K562 (cell line): Measurements from ENCODE around the gene RAB26. TPM values are rescaled to one million over a fixed set of nuclear protein-coding genes. Genes with fewer than 3 reads are reported as not detected.

Experiments
- ARID3B ChIP-seq: fragments of 250-450 bp; sonication (Bioruptor Pico); IDR thresholded peaks from 2 replicates; pipeline ENCODE4 v1.4.0; 2020; ENCODE audit warnings: borderline replicate concordance
- ARNT ChIP-seq, 2 experiments: fragments of 450-650 bp; IDR thresholded peaks; 2 replicates each; pipeline ENCODE4 v1.6.1; 2016; ENCODE audit warnings: mild to moderate bottlenecking in 1 of 2
- ATF6 ChIP-seq: sonication (generic); formaldehyde crosslinking; IDR thresholded peaks from 2 replicates; pipeline ENCODE4 v1.4.0; 2020; ENCODE audit warnings: mild to moderate bottlenecking, missing genetic modification reagents
- HMGXB4 ChIP-seq: sonication (generic); formaldehyde crosslinking; IDR thresholded peaks from 2 replicates; pipeline ENCODE4 v1.8.1; 2023; ENCODE audit warnings: mild to moderate bottlenecking, missing genetic modification reagents
- KAT7 ChIP-seq: sonication (generic); formaldehyde crosslinking; IDR thresholded peaks from 2 replicates; pipeline ENCODE4 v1.8.0; 2022; ENCODE audit warnings: missing genetic modification reagents, mild to moderate bottlenecking, borderline replicate concordance
- KHSRP ChIP-seq: fragments of 450-650 bp; IDR thresholded peaks from 2 replicates; pipeline ENCODE4 v1.6.1; 2017
- LEF1 ChIP-seq: fragments of 450-650 bp; IDR thresholded peaks from 2 replicates; pipeline ENCODE4 v1.6.1; 2016; ENCODE audit warnings: mild to moderate bottlenecking
- MAZ ChIP-seq, 2 experiments: fragments of 450-650 bp in 1 of 2; sonication (generic) in 1 of 2; formaldehyde crosslinking; IDR thresholded peaks in 1 of 2; conservative IDR thresholded peaks in 1 of 2; 2 replicates each; pipeline versions ENCODE4 v1.4.0 to v1.5.0; 2020; ENCODE audit warnings: mild to moderate bottlenecking in 1 of 2, missing genetic modification reagents in 1 of 2
- SMAD1 ChIP-seq: fragments of 150-350 bp; IDR thresholded peaks from 2 replicates; pipeline ENCODE4 v1.6.1; 2014; ENCODE audit warnings: low read length, low read depth; ENCODE audit not compliant: partially characterized antibody
- SMARCA5 ChIP-seq: fragments of 450-650 bp; IDR thresholded peaks from 2 replicates; pipeline ENCODE4 v1.6.1; 2016
- TCFL5 ChIP-seq: fragments of 250-450 bp; sonication (Bioruptor Pico); conservative IDR thresholded peaks from 2 replicates; pipeline ENCODE4 v1.6.1; 2021; ENCODE audit warnings: mild to moderate bottlenecking, moderate library complexity, matching md5 sums
- TSC22D4 ChIP-seq: fragments of 450-650 bp; IDR thresholded peaks from 2 replicates; pipeline ENCODE4 v1.6.1; 2016; ENCODE audit warnings: missing genetic modification characterization, missing biosample characterization, control low read depth
- ZBTB2 ChIP-seq: fragments of 450-650 bp; IDR thresholded peaks from 2 replicates; pipeline ENCODE4 v1.6.1; 2016; ENCODE audit warnings: antibody characterized with exemption
- ZNF644 ChIP-seq: fragments of 200-800 bp; sonication (Bioruptor generic); IDR thresholded peaks from 2 replicates; pipeline ENCODE4 v1.6.1; 2016; ENCODE audit warnings: low read depth, missing genetic modification characterization, missing compliant biosample characterization
- polyA plus RNA-seq, 8 experiments: library from polyadenylated mRNA; depleted of rRNA in 4 of 8; stranded (reverse) in 5 of 8; unstranded in 3 of 8; fragments of >200 nt; fragmentation: Nextera tagmentation in 2 of 8; fragmentation: Illumina TruSeq in 1 of 8; extraction: Ambion mirVana in 2 of 8; extraction: Trizol in 1 of 8; gene quantifications; 2 replicates each; pipeline versions ENCODE4 v1.2.1 to v1.2.3, GENCODE V29; 2011 to 2014; ENCODE audit warnings: inconsistent platforms in 1 of 8, missing spikeins in 1 of 8
- total RNA-seq, 7 experiments: library from RNA; depleted of rRNA in 6 of 7; stranded (reverse); fragments of >200 nt in 6 of 7; fragmentation: Illumina TruSeq in 2 of 7; extraction: Trizol in 2 of 7; gene quantifications; 2 replicates each; pipeline versions ENCODE4 v1.2.1 to v1.2.3, GENCODE V29; 2011 to 2021; ENCODE audit warnings: low replicate concordance in 1 of 7
- TF ChIP-seq, protein P1 (sequence below): fragments of 250-450 bp; sonication (Bioruptor Pico); IDR thresholded peaks from 2 replicates; pipeline ENCODE4 v1.8.0; 2021; ENCODE audit warnings: moderate library complexity, mild to moderate bottlenecking, inconsistent platforms
- TF ChIP-seq, protein P2 (sequence below): fragments of 250-450 bp; sonication (Bioruptor Pico); IDR thresholded peaks from 2 replicates; pipeline ENCODE4 v1.8.0; 2021; ENCODE audit warnings: borderline replicate concordance, mild to moderate bottlenecking, moderate library complexity; ENCODE audit not compliant: poor library complexity, severe bottlenecking

The RAB26 gene
- total and polyA plus RNA-seq, 9 of the 15 experiments (the other 6 are each of a cell fraction or from before 2014, with no cell fraction given), result 0.25 to 6.1 (median 2.1) TPM

DNA sequence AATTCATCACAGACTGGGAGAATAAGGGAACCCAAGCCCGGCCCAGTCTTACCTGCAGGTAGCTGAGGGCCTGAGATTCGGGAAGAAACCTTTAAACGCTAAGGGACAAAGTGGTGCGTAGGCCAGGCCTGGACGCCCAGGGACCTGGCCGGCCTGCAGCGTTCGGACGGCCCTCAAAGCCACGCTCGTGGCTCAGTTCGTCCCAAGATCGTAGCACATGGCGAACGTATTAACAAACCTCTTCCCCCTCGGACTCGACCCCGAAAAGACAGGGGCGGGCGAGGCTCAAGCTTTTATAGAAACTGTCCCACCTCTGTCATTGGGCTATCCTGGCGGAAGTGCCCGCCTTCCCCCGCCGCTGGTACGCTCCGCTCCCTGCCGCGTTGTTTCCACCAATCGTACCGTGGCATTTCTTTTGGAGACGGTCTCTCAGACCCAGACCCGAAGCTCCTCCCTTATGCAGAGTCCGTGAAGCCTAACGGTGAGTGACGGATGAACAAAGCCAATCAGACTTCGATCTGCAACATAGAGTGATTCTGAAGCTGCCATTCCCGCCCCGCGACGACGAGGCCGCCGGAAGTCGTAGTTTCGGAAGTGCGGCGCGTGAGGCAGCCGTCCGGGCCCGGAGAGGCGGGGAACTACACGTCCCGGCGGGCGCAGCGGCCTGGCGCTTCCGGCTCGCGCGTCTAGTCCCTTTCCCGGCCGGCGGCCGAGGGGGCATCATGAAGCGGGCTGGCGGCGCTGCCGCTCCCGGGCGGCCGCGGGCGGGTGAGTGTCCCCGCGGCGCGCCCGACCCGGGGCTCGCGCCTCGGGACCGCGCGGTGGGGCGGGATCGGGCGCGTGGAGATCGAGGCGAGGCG, 6.9 kb downstream of the RAB26 start, which contains the start of gene TRAF7 (continued):
- TF ChIP-seq ARID3B, result no peak
- no peak for TF ChIP-seq TSC22D4 (tag)
- peak; percentile 98 for TF ChIP-seq SMAD1
- TF ChIP-seq KAT7 (CRISPR knock-in tag), result 0 out of 2 replicates have a peak, but pooled peaks have one; percentile 35
- peak; percentile 91 for TF ChIP-seq ATF6 (CRISPR knock-in tag)
- peak; percentile 85 for TF ChIP-seq ZNF644 (tag)
- TF ChIP-seq, protein P1, sequence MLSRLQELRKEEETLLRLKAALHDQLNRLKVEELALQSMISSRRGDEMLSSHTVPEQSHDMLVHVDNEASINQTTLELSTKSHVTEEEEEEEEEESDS (CRISPR knock-in tag), result no peak
- no peak for TF ChIP-seq TCFL5 (CRISPR knock-in tag)
- TF ChIP-seq, protein P2, sequence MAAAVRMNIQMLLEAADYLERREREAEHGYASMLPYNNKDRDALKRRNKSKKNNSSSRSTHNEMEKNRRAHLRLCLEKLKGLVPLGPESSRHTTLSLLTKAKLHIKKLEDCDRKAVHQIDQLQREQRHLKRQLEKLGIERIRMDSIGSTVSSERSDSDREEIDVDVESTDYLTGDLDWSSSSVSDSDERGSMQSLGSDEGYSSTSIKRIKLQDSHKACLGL (CRISPR knock-in tag), result peak; percentile 54
- peak; percentile 17; the same call in 1 of the 2 replicates for TF ChIP-seq LEF1
- no peak for TF ChIP-seq ZBTB2
- TF ChIP-seq SMARCA5, result no peak
- TF ChIP-seq HMGXB4, result peak; percentile 59
- TF ChIP-seq KHSRP, result no peak
- peak; percentile 74 to 83 for TF ChIP-seq MAZ (CRISPR knock-in tag; conservative IDR thresholded peaks at IDR 0.05 in 1 of 2, IDR thresholded peaks at IDR 0.05 in 1 of 2)
- TF ChIP-seq ARNT (IDR thresholded peaks at IDR 0.05), result no peak
